ENCODE data around the gene DLST.

- no peak for TF ChIP-seq ZNF571 (tag by site-specific recombination; IDR thresholded peaks at IDR 0.05)
- TF ChIP-seq KLF16 (tag by site-specific recombination; IDR thresholded peaks at IDR 0.05): no peak
- TF ChIP-seq CTCF (tag by site-specific recombination; IDR thresholded peaks at IDR 0.05): no peak
- TF ChIP-seq, protein P1, sequence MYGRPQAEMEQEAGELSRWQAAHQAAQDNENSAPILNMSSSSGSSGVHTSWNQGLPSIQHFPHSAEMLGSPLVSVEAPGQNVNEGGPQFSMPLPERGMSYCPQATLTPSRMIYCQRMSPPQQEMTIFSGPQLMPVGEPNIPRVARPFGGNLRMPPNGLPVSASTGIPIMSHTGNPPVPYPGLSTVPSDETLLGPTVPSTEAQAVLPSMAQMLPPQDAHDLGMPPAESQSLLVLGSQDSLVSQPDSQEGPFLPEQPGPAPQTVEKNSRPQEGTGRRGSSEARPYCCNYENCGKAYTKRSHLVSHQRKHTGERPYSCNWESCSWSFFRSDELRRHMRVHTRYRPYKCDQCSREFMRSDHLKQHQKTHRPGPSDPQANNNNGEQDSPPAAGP (tag by site-specific recombination; IDR thresholded peaks at IDR 0.05): no peak
- no peak for TF ChIP-seq MYNN (tag by site-specific recombination; IDR thresholded peaks at IDR 0.05; ENCODE audit: borderline replicate concordance)
- TF ChIP-seq GLI4 (tag by site-specific recombination; IDR thresholded peaks at IDR 0.05): no peak
- no peak for TF ChIP-seq ZBTB10 (tag by site-specific recombination; IDR thresholded peaks at IDR 0.05)
- TF ChIP-seq ZNF132 (tag by site-specific recombination; IDR thresholded peaks at IDR 0.05; ENCODE audit: borderline replicate concordance): no peak
- TF ChIP-seq ZSCAN16 (tag by site-specific recombination; IDR thresholded peaks at IDR 0.05): no peak
- TF ChIP-seq ZNF311 (tag by site-specific recombination; IDR thresholded peaks at IDR 0.05; ENCODE audit: borderline replicate concordance): no peak
- TF ChIP-seq SETDB1 (IDR thresholded peaks at IDR 0.05; ENCODE audit: insufficient read length, low read length): no peak
- TF ChIP-seq REST (tag by site-specific recombination; IDR thresholded peaks at IDR 0.05): no peak
- no peak for TF ChIP-seq ZNF549 (tag by site-specific recombination; IDR thresholded peaks at IDR 0.05)
- no peak for TF ChIP-seq ZNF24 (tag by site-specific recombination; IDR thresholded peaks at IDR 0.05)
These were observed 14.7 kb downstream of the DLST start for GRCh38 chr14:74896400-74896799.
